GM10266 (cell line): ENCODE measurements around the gene USF3.
A peak's percentile ranks its signal among the peaks of the same experiment; 100 is the strongest.

Experiments
- DNase-seq: peaks from one replicate; pipeline ENCODE4 v3.0.0; 2012; ENCODE audit errors: extremely low spot score
- CTCF ChIP-seq: IDR thresholded peaks from 2 replicates; pipeline ENCODE4 v1.5.1; 2012; ENCODE audit warnings: mild to moderate bottlenecking, low read depth; ENCODE audit not compliant: control insufficient read depth, insufficient read depth; ENCODE audit errors: missing control alignments

The USF3 gene

GRCh38 chr3:113717818-113718217 lies 21.4 kb upstream of the USF3 start:
- no peak for TF ChIP-seq CTCF
- no peak for DNase-seq

- DNase-seq: no peak
- TF ChIP-seq CTCF: no peak
Observed at GRCh38 chr3:113717308-113717707, 20.9 kb upstream of the USF3 start.

GRCh38 chr3:113714702-113715101 lies 18.3 kb upstream of the USF3 start:
- TF ChIP-seq CTCF: no peak
- DNase-seq: no peak

GRCh38 chr3:113712129-113712528 lies 15.7 kb upstream of the USF3 start:
- no peak for TF ChIP-seq CTCF
- no peak for DNase-seq

- DNase-seq: no peak
- TF ChIP-seq CTCF: no peak
Observed at GRCh38 chr3:113707835-113708234, 11.4 kb upstream of the USF3 start.

- DNase-seq: peak; percentile 28
- no peak for TF ChIP-seq CTCF
Observed at GRCh38 chr3:113698956-113699355, 2.5 kb upstream of the USF3 start.

GRCh38 chr3:113698213-113698742 lies 1.8 kb upstream of the USF3 start:
- no peak for TF ChIP-seq CTCF
- no peak for DNase-seq
